Mesendoderm (in vitro differentiated cells): ENCODE measurements around the gene KPNB1. TPM values are rescaled to one million over a fixed set of nuclear protein-coding genes. Genes with fewer than 3 reads are reported as not detected.

Source experiments
- small RNA-seq: library from polyadenylated mRNA; stranded (forward); fragments of <200 nt; extraction: miRNeasy Mini kit (QIAGEN cat#:217004); gene quantifications from one replicate; pipeline ENCODE3, GENCODE V24; 2013; ENCODE audit not compliant: insufficient read depth

KPNB1 gene

Small RNA genes lying within 50 kb of the gene (small RNA-seq; reads per million reads assigned to genes)
- not detected for gene AC015674.1
